Heart left ventricle (tissue), 13 donors: ENCODE measurements around the gene CHIA.

Source experiments
- CTCF ChIP-seq, 12 donors: fragments of 200-600 bp; sonication (generic) in 4 of 12; IDR thresholded peaks; one replicate each; pipeline versions ENCODE4 v1.5.0 to v1.8.0; 2018 to 2022; ENCODE audit warnings: antibody characterized with exemption in 12 of 12, mild to moderate bottlenecking in 5 of 12
- POLR2A ChIP-seq, 2 donors: fragments of 450-650 bp; IDR thresholded peaks; one replicate each; pipeline ENCODE4 v1.6.1; 2017; ENCODE audit warnings: antibody characterized with exemption in 2 of 2, mild to moderate bottlenecking in 2 of 2, moderate library complexity in 2 of 2
- donor health status: ischemic (EF 13 %, LVEDD 7.1; RV severe dilation, severe dysfunction).
- donor health status: DM: no; HTN: yes; CAD: no.
- donor health status: DM: no; HTN: no; CAD: no.
- donor health status: ischemic (EF 25% LVEDD 6.9; RV normal size, moderate dysfunction).
- donor health status: ischemic (EF 25% LVEDD 5.7; RV mildly dilated, moderate dysfunction).
- donor health status: ischemic (EF 35%, LVEDD 5.7; RV mildly dilated, moderate dysfunction).
- donor health status: nonischemic (EF 11% LVEDD 7.7; RV severe dilation, severe dysfunction).
- donor health status: DM: yes; HTN: yes; CAD: no.
- donor health status: PGD.
- donor health status: ischemic (EF 29% LVEDD 5.4; RV normal size, mild dysfunction).
- donor health status: nonischemic (EF 23%, LVEDD 6.1; RV moderate dilation, normal function).

GRCh38 chr1:111309690-111310089 is 19.0 kb downstream of the CHIA start:
- TF ChIP-seq POLR2A (IDR thresholded peaks at IDR 0.05) (no peak), CTCF (IDR thresholded peaks at IDR 0.05) (no peak)
